Stimulated activated CD4-positive, alpha-beta T cell treated with anti-CD3 and anti-CD28 coated beads, Interleukin-15, amount 100 ng/mL, for 48 hours (primary cell): ENCODE data around the gene CST9.
"Not testable (repeated sequence)": the region's sequence is repeated elsewhere in the genome, so short reads cannot be mapped to it uniquely, and the experiment has no call there.

Experiments
- DNase-seq, 2 donors: peaks; one replicate each; pipeline ENCODE4 v3.0.0-alpha.2; 2020; ENCODE audit warnings: low read depth in 2 of 2

The CST9 gene

DNA sequence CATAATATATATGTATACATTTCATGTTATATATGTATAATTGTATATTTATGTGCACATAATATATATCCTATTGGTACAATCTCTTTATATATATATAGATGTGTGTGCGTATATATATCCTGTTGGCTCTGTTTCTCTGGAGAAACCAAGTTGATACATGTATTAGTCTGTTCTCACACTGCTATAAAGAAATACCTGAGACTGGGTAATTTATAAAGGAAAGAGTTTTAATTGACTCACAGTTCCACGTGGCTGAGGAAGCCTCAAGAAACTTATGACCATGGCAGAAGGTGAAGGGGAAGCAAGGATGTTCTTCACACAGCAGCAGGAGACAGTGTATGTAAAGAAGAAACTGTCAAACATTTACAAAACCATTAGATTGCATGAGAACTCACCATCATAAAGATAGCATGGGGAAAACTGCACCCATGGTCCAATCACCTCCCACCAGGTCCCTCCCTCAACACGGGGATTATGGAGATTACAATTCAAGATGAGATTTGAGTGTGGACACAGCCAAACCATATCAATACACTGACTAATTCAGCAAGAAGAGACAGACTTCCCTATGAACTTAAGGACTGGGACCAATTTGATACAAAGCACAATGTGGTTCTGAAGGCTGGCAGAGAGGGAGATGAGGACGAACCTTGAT, 18.1 kb upstream of the CST9 start:
- DNase-seq, result no peak

DNA sequence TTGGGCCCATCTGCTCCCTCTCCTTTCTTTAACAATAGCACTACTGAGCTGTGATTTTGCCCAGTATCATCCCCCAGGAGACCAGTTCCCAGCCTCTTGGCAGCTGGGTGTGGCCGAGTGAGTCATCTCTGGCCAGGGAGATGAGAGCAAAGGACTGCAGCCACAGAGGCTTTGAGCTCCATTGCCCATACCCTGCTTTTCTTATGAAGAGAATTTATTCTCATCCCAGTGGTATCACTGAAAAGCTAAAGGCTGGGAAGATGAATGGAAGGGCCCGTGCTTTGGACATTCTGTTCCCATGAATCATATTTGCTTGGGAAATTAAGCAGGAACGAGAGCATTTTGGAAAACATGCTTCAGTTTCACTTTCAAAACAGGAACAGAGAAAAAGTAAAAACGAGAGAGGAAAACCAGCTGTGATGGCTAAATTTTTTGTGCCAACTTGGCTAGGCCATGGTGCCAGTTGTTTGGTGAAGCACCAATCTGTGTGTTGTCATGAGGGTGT, 17.2 kb upstream of the CST9 start:
- DNase-seq, result no peak

DNA sequence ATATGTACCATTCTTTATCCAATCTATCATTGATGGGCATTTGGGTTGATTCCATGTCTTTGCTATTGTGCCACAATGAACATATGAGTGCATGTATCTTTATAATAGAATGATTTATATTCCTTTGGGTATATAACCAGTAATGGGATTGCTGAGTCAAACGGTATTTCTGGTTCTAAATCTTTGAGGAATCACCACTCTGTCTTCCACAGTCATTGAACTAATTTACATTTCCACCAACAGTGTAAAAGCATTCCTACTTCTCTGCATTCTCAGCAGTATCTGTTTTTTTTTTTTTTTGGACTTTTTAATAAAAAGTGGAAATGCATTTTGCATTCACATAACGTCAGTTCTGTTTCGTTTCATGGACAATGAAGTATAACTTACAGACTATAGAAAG, 16.7 kb upstream of the CST9 start:
- DNase-seq, result not testable (repeated sequence)

DNA sequence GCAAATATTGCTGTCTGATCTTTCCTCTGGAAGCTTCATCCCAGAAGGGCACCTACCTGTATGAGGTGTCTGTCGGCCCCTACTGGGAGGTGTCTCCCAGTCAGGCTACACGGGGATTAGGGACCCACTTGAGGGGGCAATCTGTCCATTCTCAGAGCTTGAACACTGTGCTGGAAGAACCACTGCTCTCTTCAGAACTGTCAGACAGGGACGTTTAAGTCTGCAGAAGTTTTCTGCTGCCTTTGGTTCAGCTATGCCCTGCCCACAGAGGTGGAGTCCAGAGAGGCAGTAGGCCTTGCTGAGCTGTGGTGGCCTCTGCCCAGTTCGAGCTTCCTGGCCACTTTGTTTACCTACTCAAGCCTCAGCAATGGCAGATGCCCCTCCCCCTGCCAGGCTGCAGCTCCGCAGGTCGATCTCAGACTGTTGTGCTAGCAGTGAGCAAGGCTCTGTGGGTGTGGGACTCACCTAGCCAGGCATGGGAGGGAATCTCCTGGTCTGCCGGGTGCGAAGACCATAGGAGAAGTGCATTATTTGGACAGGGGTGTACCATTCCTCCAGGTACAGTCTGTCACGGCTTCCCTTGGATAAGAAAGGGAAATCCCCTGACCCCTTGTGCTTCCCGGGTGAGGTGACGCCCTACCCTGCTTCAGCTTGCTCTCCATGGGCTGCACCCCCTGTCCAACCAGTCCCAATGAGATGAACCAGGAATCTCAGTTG, 15.1 kb upstream of the CST9 start:
- not testable (repeated sequence) for DNase-seq

DNA sequence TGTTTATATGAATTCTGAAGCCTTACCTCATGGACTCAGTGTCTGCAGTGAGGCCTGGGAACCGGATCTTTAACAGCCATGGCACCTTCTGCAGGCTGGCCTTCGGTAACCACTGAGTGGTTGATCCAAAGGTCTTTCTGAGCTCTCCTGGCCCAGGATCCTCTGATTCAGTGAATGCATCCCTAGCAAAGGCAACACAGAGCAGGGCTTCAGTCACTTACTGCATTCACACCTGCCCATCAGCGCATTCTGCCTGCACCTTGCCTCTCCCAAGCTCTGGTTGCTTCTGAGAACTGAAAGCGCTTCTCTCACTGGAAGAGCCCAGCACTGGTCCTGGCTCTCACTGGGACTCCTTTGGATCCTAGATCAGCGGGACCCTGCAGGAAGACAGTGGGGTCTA, 8.4 kb upstream of the CST9 start:
- no peak for DNase-seq

DNA sequence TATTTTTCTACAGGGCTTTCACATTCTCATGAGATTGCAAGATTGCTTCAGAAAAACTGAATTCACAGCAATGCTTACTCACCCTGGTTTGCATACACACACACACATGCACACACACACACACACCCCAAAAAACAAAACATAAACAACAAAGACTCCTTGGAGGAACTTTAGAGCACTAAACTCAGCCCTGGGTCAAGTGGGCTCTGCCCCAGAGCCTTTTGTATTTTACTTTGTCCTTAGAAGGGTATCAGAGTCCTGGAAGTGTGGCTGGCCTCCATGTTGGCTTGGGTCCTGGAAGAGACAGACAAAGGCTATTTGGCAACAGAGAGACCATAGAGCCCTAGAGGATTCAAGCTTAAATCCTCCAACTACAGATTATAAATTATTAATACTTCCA, 8.0 kb upstream of the CST9 start:
- no peak for DNase-seq

DNA sequence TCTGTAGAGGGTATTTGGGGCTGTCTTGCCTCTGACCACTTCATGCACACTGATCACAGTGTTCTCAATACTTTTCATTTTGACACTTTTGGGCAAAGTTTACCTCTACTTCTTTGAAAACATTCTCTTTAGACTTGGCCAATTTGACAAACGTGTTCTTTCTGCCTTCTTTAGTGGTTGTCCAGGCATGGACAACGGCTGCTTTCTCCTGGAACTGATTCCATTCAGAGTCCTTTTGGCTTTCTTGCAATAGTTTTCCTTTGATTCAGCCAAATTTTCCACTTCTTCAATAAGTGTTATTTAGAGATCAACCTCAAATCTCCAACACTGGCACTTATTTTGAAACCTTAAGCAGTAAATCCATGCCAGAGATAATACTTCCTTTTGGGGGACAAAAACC, 6.7 kb upstream of the CST9 start:
- no peak for DNase-seq

DNA sequence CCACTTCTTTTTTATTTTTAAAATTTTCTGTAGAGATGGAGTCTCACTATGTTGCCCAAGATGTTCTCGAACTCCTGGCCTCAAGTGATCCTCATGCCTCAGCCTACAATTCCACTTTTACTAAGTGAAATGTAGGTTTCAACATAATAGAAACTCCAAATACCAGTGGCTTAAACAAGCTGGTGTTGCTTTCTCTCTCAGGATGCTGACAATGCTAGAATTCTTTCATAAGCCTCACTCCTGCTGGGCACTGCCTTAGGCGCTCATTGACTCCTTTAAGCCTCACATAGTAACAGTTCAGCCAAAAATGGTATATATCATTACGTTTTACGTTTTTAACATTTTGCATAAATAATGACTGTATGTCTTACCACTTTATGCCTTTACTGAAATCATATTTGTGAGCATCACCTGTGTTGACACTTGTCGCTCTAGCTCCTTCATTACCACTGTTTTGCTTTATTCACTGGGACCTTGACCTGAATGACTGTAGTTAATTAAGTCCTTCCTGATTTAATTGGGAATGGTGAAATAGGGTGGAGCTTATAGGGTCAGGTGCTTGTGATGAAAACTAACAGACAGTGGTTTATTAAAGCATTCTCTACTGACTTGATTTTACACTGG, 3.9 kb upstream of the CST9 start:
- no peak for DNase-seq

DNA sequence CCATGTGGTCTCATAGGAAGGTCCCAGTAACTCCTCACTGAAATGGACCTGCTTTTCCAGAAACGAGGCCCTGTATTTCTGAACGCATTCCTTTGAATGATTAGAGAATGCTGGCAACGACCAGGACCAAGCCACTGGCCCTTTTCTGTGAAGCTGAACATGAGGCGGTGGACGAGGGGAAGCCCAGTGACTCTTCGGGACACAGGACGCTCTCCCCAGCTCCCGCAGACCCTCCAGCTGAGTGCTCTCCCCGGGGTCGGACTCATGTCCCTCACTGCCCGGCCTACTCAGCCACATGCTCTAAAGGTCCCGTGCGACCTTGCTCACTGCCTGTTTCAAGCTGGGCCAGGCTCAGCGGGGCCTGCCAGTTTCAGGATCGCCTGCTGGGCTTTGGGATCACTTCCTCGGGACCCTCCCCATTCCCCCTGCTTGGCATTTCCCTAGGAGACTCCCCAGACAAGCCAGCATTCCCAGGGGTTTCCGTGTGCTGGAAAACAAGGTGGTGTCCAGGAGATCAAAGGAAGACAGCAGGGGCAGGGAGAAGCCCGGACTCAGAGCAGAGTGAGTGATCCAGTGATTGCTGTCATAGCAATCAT, 2.6 kb upstream of the CST9 start:
- no peak for DNase-seq

DNA sequence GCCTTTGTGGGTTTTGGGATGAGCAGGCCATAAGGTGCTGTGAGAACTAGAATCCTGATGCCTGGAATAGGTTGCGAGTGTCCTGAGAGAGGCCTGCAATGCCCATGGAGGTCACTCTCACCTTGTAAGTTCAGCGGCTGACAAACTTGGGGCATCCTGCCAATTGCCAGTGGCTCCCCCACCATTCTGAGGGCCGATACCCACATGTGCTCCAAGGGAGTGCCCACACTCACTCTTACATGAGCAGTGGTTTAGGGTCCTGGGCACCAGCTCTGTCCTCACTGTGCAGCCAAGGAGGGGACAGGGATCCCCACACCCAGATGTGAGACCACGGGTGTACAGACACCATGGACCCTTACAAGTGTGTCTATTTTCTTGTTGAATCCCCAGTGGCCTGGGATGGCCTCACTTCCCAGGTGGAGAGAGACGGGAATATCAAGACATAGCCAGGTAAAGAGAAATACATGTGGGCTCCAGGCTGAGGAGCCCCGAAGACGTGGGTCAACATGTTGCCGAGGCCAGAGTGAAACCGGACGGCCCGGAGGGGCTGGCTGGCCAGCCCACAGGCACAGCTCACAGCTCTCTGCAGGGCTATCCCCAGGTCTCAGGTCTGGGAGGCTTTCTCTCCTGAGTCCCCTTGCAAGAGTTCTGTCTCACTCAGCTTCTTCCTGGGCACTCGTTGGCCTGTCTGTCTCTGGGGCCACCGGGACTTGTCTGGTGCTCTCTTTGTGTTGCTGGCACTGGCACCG, 2.0 kb upstream of the CST9 start:
- DNase-seq, result no peak

DNA sequence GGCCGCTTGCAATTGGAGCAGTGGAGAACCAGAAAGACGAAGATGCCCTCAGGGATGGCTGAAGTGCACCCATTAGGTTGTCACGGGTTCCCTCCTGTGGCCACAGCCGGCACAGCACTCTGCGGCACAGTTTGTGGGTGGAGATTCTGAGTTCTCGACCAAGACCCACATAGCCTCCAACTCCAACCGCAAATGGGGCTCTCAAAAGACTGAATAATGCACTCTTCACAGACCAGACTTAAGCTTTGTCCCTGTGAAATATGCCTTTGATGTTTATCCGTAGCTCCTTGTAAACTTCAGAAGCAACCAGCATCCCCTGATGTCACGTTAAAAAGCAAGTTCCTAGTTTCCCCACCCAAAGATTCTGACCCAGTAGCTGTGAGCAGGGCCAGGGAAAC, 934 bp upstream of the CST9 start:
- DNase-seq, result peak; percentile 30 to 60

DNA sequence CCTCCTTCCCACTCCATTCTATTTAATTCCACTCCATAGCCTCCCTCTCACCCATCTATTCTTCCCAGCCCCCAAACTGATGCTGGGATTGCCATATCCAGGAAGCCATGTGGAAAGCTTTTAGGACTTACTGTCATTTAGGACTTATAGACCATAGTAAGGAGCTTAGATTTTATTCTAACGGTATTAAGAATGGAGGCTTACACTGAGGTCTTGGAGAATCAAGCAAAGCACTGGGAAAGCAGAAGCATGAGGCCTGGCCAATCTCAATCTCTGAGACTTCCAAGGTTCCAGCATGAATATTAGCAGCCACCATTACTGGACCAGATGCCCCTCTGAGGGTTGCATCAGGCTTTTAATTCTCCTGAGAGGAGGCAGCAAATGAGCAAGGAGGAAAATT, 1.4 kb downstream of the CST9 start:
- DNase-seq, result no peak

DNA sequence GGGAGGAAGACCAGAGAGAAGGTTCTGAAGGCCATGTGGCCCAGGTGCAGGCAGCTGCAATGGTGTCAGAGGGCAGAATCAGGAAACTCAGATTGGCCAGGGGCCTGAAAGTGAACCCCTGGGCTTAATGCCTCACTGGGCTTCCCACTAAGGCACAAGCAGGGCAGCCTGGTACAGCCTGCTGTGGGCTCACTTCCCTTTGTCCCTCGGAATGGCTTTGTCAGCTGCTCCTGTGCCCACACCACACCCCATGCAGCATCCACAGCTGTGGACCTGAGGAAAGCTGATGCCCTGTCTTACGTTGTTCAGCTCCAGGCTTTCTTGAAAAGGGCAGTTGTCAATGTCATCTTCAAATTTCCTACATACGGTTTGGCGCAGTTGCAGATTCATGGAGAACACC, 2.4 kb downstream of the CST9 start:
- no peak for DNase-seq

DNA sequence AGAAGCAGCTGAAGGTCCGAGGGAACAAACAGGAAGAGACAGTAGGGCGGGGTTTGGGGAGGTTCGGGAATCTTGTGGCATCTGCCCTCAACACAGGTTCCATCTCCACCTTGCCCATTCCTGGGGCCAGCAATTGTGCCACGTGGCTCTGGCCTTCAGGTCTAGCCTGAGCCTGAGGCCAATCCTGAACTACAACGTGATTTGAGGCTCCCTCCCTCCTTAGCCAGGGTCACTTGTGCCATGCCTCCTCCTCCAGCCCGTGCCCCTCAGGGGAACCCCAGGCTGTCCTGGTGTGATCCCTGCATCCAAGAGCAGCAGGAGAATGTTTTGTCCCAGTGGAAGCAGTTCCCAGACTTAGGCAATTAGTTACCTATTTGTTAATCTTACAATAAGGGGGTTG, 3.0 kb downstream of the CST9 start:
- DNase-seq, result no peak

DNA sequence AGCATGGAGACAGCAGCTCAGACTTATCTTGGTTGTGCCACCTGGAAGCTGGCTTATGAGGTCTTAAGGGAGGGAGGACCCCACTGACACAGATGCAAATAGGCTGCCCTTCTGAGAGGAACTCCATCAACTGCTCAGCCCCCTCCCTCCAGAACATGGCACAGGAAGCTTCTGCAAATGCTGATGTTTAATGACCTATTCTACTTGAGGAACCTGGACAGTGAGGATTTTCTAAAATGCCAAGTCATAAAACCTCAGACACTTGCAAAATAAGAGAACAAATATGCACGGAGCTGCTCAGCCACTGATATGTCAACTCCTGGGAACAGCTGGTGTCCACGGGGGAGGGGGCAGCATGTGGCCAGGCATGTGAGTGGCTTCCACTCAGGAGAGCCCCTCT, 3.5 kb downstream of the CST9 start:
- no peak for DNase-seq

DNA sequence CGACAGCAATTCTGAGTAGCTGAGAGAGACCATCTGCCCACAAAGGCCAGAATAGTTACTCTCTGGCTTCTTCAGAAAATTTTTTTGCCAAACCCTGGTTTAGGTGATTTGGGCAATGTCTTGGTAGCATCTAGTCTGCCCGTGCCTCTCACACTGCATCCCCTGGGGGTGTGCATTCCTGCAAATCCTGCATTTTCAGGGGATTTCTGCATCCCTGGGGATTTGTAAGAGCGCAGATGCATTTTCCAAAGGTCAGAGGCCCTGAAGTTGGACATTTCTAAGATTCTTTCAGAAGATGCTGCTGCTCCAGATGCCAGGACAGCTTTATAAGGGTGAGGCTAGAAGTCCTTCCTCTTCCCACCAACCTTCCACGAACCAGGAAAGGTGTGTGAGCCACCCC, 4.0 kb downstream of the CST9 start:
- no peak for DNase-seq

DNA sequence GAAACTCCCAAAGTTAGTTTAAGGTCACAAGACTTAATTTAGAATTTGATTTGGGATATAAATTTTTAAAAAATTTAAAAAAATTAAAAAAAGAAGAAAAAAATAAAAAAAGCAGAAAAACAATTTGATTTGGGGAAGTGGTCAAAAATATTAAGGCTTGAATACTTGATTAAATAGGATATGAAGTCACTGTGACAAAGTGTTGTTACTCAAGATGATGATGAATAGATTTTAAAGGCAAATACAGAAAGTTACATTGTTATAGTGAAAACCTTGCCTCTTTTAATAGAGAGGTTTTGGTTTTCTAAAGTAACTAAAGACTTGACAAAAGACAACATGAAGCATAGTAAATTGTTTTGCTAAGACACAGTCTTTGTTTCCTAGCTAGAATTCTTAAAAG, 7.2 kb downstream of the CST9 start:
- DNase-seq, result no peak

DNA sequence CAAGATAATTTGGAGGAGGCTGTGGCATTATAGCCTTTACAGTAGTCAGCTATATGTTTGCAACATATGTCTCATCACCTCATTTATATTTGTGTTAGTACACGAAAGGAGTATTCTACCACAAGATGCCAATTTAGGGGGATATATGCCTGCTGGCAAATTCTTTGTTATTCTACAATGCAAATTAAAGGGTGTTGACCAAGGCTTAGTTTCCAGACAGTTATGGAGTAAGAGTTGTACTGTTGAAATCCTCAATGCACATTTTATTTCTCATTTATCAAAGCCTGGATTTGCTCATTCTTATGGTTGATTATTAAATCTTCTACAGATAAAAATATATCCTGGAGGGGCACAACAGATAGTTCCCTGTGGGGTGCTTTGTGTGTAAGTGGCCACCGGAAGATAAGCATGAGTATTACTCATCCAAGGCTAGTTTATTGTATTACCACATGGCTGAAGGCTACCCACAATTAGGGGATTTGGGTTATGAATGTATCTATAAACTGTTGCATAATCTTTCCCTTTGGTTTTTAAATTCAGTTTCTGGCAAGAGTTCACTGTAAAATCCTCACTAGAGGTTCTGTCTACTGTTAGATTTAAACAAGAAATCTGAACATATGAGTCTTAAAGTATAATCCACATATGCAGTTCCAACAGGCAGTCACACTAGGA, 9.0 kb downstream of the CST9 start:
- no peak for DNase-seq

DNA sequence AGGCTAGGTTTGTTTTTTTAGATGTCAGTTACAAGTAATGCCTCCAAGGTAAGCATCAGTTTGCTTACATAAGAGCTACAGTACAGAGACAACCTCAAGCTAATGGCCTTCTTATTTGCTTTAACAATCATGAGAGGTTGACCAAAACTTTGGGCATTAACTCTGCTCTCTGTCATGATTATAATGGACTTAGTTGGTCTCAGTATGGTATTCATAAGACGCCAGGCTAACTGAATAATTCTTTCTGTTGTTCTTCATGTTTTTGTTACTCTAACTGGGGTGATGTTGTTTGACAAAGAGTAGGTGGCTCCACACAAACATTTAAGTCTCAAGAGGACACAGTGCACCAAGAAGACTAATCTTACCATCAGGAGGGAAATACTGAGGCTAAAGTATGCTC, 9.8 kb downstream of the CST9 start:
- no peak for DNase-seq

DNA sequence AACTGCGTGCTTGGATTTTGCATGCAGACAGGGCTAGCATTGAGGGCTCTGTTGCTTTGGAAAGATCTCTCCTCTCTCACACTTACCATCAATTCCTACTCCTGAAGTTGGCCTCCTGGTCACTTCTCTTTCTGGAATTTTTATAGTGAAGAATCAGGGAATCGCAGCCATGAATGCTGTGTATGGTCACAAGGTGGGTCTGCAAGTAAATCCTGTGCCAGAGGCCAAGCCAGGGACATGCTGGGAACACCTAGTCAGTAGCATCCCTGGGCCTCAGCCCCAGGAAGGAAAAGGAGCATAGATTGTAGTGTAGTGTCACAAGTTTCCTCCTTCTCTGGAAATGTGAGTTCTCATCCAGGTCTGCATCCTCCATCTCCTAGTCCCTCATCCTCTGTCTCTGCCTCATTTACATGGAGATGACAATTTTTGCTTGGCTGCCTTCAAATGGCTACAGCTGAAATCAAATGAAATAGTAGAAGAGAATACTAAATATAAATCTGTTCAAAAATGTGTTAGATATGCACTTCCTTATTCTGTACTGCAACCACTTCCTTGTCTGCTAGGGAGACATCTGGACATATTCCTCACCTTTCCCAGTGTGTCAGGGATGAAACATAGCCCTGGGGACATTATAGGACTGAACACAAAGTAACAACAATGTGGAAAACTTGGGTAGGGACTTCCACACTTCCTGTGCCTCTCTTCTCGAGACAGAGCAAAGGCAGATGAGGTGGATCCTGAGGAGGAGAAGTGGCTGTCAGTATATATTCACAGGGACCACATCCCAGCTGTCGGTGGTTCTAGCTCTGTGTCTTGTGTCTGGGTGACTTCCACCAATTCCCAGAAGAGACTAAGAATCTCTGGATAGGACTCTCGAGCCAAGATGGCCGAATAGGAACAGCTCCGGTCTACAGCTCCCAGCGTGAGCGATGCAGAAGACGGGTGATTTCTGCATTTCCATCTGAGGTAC, 17.0 kb downstream of the CST9 start:
- DNase-seq, result no peak
